Measurements from ENCODE around the gene TMEM145.
A peak's percentile ranks its signal among the peaks of the same experiment; 100 is the strongest.

TMEM145 gene

GRCh38 chr19:42270346-42271044 is 42.6 kb upstream of the TMEM145 start:
- H3K4me3 ChIP-seq (ENCODE audit: low read depth, low read length) = peak overlapping the region; percentile 69
- TF ChIP-seq CTCF (IDR thresholded peaks at IDR 0.05; ENCODE audit: low read depth, low read length) = no peak

DNA sequence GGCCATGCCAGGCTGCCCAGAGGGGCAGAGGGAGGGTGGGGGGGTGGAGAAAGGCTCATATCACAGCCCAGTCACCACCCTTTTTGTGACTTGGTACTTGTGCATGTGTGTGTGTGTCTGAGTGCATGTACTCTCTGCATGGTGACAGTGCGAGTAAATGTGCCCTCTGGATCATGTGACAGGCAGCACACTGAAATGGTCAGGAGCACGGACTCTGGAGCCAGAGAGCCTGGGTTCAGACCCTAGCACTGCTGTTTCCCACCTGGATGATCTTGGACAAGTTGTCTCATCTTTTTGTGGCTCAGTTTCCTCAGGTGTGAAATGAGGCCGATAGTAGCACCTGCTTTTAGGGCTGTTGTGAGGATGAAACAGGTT is 42.1 kb upstream of the TMEM145 start:
- no peak for TF ChIP-seq CTCF (IDR thresholded peaks at IDR 0.05; ENCODE audit: low read depth, low read length)
- H3K4me3 ChIP-seq (ENCODE audit: low read depth, low read length) = peak overlapping the region; percentile 69

DNA sequence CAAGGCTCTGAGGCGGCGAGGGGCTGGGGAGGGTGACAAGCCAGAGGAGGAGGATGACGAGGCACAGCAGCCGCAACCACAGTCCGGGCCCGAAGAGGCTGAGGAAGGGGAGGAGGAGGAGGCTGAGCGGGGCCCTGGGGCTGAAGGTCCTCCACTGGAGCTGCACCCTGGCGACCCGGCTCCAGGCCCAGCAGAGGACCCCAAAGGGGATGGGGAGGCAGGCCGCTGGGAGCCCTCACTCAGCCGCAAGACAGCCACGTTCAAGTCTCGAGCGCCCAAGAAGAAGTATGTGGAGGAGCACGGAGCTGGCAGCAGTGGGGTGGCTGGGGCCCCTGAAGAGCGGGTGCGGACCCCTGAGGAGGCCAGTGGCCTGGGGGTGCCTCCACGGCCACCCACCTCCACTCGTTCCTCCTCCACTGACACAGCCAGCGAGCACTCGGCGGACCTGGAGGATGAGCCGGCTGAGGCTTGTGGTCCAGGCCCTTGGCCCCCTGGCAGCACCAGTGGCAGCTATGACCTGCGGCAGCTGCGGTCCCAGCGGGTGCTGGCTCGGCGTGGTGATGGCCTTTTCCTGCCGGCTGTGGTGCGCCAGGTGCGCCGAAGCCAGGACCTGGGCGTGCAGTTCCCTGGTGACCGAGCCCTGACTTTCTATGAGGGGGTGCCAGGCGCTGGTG is 41.1 kb upstream of the TMEM145 start:
- TF ChIP-seq CTCF (IDR thresholded peaks at IDR 0.05; ENCODE audit: low read depth, low read length) = no peak
- no peak overlapping the region for H3K4me3 ChIP-seq (ENCODE audit: low read depth, low read length)

DNA sequence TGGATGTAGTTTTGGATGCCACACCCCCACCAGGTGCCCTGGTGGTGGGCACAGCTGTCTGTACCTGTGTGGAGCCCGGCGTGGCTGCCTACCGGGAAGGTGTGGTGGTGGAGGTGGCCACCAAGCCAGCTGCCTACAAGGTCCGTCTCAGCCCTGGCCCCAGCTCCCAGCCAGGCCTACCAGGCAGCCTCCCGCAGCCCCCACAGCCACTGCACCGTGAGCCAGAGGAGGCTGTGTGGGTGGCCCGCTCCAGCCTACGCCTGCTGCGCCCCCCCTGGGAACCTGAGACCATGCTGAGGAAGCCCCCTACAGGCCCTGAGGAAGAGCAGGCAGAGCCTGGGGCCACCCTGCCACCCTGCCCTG is 40.6 kb upstream of the TMEM145 start:
- no peak overlapping the region for H3K4me3 ChIP-seq (ENCODE audit: low read depth, low read length)
- TF ChIP-seq CTCF (IDR thresholded peaks at IDR 0.05; ENCODE audit: low read depth, low read length) = no peak

DNA sequence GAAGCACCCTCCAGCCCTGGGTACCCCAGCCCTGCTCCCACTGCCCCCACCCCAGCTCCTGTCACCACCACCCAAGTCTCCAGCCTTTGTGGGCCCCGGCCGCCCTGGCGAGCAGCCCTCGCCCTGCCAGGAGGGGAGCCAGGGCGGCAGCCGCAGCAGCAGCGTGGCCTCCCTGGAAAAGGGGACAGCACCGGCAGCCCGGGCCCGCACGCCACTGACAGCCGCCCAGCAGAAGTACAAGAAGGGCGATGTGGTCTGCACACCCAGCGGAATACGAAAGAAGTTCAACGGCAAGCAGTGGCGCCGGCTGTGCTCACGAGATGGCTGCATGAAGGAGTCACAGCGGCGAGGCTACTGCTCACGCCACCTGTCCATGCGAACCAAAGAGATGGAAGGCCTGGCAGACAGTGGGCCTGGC is 40.1 kb upstream of the TMEM145 start:
- no peak overlapping the region for H3K4me3 ChIP-seq (ENCODE audit: low read depth, low read length)
- no peak for TF ChIP-seq CTCF (IDR thresholded peaks at IDR 0.05; ENCODE audit: low read depth, low read length)

GRCh38 chr19:42273407-42274064 is 39.6 kb upstream of the TMEM145 start:
- no peak for TF ChIP-seq CTCF (IDR thresholded peaks at IDR 0.05; ENCODE audit: low read depth, low read length)

More at GRCh38 chr19:42273407-42274064, 39.6 kb upstream of the TMEM145 start:
- no peak overlapping the region for H3K4me3 ChIP-seq (ENCODE audit: low read depth, low read length)
